H1 (cell line): Measurements from ENCODE around the gene PRKN. TPM values are rescaled to one million over a fixed set of nuclear protein-coding genes. Genes with fewer than 3 reads are reported as not detected.

ENCODE experiments used
- CTCF ChIA-PET: fragments of 300-600 bp; sonication (Branson Sonifier 250); formaldehyde crosslinking; loops from one replicate; lab custom pipeline; 2021; ENCODE audit not compliant: partially characterized antibody; lab: Charles Lee
- POLR2A ChIA-PET: fragments of 300-600 bp; sonication (Branson Sonifier 250); formaldehyde crosslinking; loops from one replicate; lab custom pipeline; 2021; ENCODE audit warnings: inconsistent platforms; ENCODE audit not compliant: partially characterized antibody; lab: Charles Lee
- DNase-seq, 2 experiments: peaks; one replicate each; pipeline versions ENCODE4 v3.0.0 to v3.0.0-alpha.2; 2010 to 2022; ENCODE audit warnings: low spot score in 2 of 2, low read depth in 1 of 2, mixed read lengths in 1 of 2
- FAIRE-seq: peaks from 2 replicates; lab custom pipeline; 2011; peaks lifted over from hg19 to GRCh38; lab: Jason Lieb, UNC
- H2AFZ ChIP-seq: 2 replicates; pipeline ENCODE4 v1.8.1; 2012; ENCODE audit warnings: low read length, inconsistent platforms
- H2AK5ac ChIP-seq: 2 replicates; pipeline ENCODE4 v1.6.1; 2013; ENCODE audit warnings: low read depth, low read length
- H2BK120ac ChIP-seq: replicated peaks from 2 replicates; pipeline ENCODE3; 2013; ENCODE audit warnings: low read depth, low read length, inconsistent platforms
- H2BK12ac ChIP-seq: 2 replicates; pipeline ENCODE4 v1.6.1; 2013; ENCODE audit warnings: low read depth, low read length
- H2BK15ac ChIP-seq: 2 replicates; pipeline ENCODE4 v1.6.1; 2013; ENCODE audit warnings: low read length
- H2BK20ac ChIP-seq: 2 replicates; pipeline ENCODE4 v1.6.1; 2013; ENCODE audit warnings: low read length
- H2BK5ac ChIP-seq: 2 replicates; pipeline ENCODE4 v1.6.1; 2013; ENCODE audit warnings: low read depth, low read length
- H3K14ac ChIP-seq: 2 replicates; pipeline ENCODE4 v1.6.1; 2013; ENCODE audit warnings: inconsistent platforms; ENCODE audit not compliant: insufficient read length
- H3K18ac ChIP-seq: 2 replicates; pipeline ENCODE4 v1.6.1; 2013; ENCODE audit warnings: low read length; ENCODE audit errors: extremely low read depth
- H3K23ac ChIP-seq: 2 replicates; pipeline ENCODE4 v1.6.1; 2013; ENCODE audit warnings: inconsistent platforms; ENCODE audit not compliant: insufficient read length
- H3K23me2 ChIP-seq: 2 replicates; pipeline ENCODE4 v1.6.1; 2013; ENCODE audit warnings: low read depth, low read length
- H3K27ac ChIP-seq: 2 replicates; pipeline ENCODE4 v1.6.1; 2011; ENCODE audit warnings: low read depth, low read length, inconsistent platforms
- H3K27me3 ChIP-seq, 4 experiments: replicated peaks in 1 of 4; 1 replicate in 1 of 4; 2 replicates in 3 of 4; pipeline versions ENCODE4 v1.6.1 to v1.8.1; 2011 to 2013; ENCODE audit warnings: low read length in 3 of 4, mild to moderate bottlenecking in 3 of 4, inconsistent platforms in 2 of 4, mixed read lengths in 2 of 4, moderate library complexity in 1 of 4; ENCODE audit not compliant: control insufficient read depth in 3 of 4, insufficient read depth in 3 of 4; ENCODE audit errors: extremely low read depth in 1 of 4
- H3K36me3 ChIP-seq, 4 experiments: 2 replicates each; pipeline versions ENCODE4 v1.6.1 to v1.8.1; 2011 to 2013; ENCODE audit warnings: mild to moderate bottlenecking in 4 of 4, low read length in 3 of 4, moderate library complexity in 2 of 4, control low read depth in 1 of 4, inconsistent platforms in 1 of 4; ENCODE audit not compliant: insufficient read depth in 4 of 4, control insufficient read depth in 2 of 4
- H3K4ac ChIP-seq: replicated peaks from 2 replicates; pipeline ENCODE3; 2013; ENCODE audit warnings: low read length, low read depth, mixed read lengths, inconsistent platforms; ENCODE audit not compliant: insufficient read length
- H3K4me1 ChIP-seq, 4 experiments: replicated peaks in 1 of 4; 1 replicate in 1 of 4; 2 replicates in 3 of 4; pipeline versions ENCODE4 v1.6.1 to v1.8.1; 2011 to 2013; ENCODE audit warnings: low read length in 3 of 4, inconsistent platforms in 2 of 4, mixed read lengths in 1 of 4; ENCODE audit not compliant: insufficient read depth in 4 of 4, control insufficient read depth in 3 of 4
- H3K4me2 ChIP-seq, 2 experiments: 2 replicates each; pipeline versions ENCODE4 v1.6.1 to v1.8.1; 2011 to 2013; ENCODE audit warnings: low read depth in 2 of 2, low read length in 2 of 2, control low read depth in 1 of 2, inconsistent platforms in 1 of 2, mild to moderate bottlenecking in 1 of 2; ENCODE audit not compliant: insufficient read depth in 1 of 2
- H3K4me3 ChIP-seq, 4 experiments: fragments of 200-600, 300-600 bp in 1 of 4; sonication (generic), shearing (Covaris generic), sonication (Bioruptor Twin) in 1 of 4; 2 replicates each; pipeline versions ENCODE4 v1.5.1 to v1.8.1; 2011 to 2016; ENCODE audit warnings: low read length in 4 of 4, low read depth in 3 of 4, control low read depth in 2 of 4, inconsistent platforms in 2 of 4, mild to moderate bottlenecking in 2 of 4, mixed read lengths in 1 of 4, moderate library complexity in 1 of 4; ENCODE audit not compliant: insufficient read depth in 2 of 4; ENCODE audit errors: extremely low read depth in 1 of 4
- H3K56ac ChIP-seq: replicated peaks from 2 replicates; pipeline ENCODE3; 2013; ENCODE audit warnings: low read depth, mild to moderate bottlenecking, mixed read lengths, low read length, inconsistent platforms; ENCODE audit not compliant: insufficient read length
- H3K79me1 ChIP-seq: 2 replicates; pipeline ENCODE4 v1.6.1; 2013; ENCODE audit warnings: low read depth, low read length, control low read depth
- H3K79me2 ChIP-seq, 2 experiments: 2 replicates each; pipeline versions ENCODE4 v1.6.1 to v1.8.1; 2012 to 2013; ENCODE audit warnings: low read length in 2 of 2, mild to moderate bottlenecking in 2 of 2, inconsistent platforms in 1 of 2; ENCODE audit not compliant: insufficient read depth in 2 of 2, control insufficient read depth in 1 of 2
- H3K9ac ChIP-seq, 4 experiments: replicated peaks in 1 of 4; 1 replicate in 1 of 4; 2 replicates in 3 of 4; pipeline versions ENCODE4 v1.6.1 to v1.8.1; 2011 to 2013; ENCODE audit warnings: low read depth in 3 of 4, low read length in 3 of 4, control low read depth in 2 of 4, mild to moderate bottlenecking in 2 of 4, moderate library complexity in 2 of 4, inconsistent platforms in 1 of 4; ENCODE audit errors: extremely low read depth in 1 of 4
- H3K9me3 ChIP-seq, 2 experiments: 2 replicates each; pipeline versions ENCODE4 v1.6.1 to v1.8.1; 2012 to 2013; ENCODE audit warnings: mild to moderate bottlenecking in 2 of 2, moderate library complexity in 2 of 2, control low read depth in 1 of 2, inconsistent platforms in 1 of 2, low read depth in 1 of 2, low read length in 1 of 2, mixed read lengths in 1 of 2; ENCODE audit not compliant: insufficient read depth in 2 of 2
- H4K20me1 ChIP-seq, 2 experiments: replicated peaks in 1 of 2; 2 replicates each; pipeline versions ENCODE3 to v1.8.1; 2011 to 2013; ENCODE audit warnings: inconsistent platforms in 2 of 2, low read length in 2 of 2, mild to moderate bottlenecking in 1 of 2; ENCODE audit not compliant: insufficient read depth in 2 of 2, control insufficient read depth in 1 of 2
- H4K5ac ChIP-seq: 2 replicates; pipeline ENCODE4 v1.6.1; 2013; ENCODE audit warnings: low read length, low read depth, mixed read lengths, inconsistent platforms; ENCODE audit not compliant: insufficient read length
- H4K8ac ChIP-seq: 2 replicates; pipeline ENCODE4 v1.8.0; 2013; ENCODE audit warnings: mild to moderate bottlenecking, moderate library complexity, low read length, inconsistent platforms; ENCODE audit not compliant: insufficient read depth; ENCODE audit errors: extremely low read depth
- H4K91ac ChIP-seq: replicated peaks from 2 replicates; pipeline ENCODE3; 2013; ENCODE audit warnings: low read length, mixed read lengths, inconsistent platforms; ENCODE audit not compliant: insufficient read length
- BRCA1 ChIP-seq: IDR thresholded peaks from 2 replicates; pipeline ENCODE4 v1.6.1; 2012; ENCODE audit warnings: low read depth, low read length, improper control_type of control experiment
- CHD2 ChIP-seq: IDR thresholded peaks from 2 replicates; pipeline ENCODE4 v1.6.1; 2012; ENCODE audit warnings: low read length, improper control_type of control experiment
- POLR2AphosphoS5 ChIP-seq: IDR thresholded peaks from 2 replicates; pipeline ENCODE4 v1.6.1; 2011; ENCODE audit warnings: low read depth, low read length
- SIX5 ChIP-seq: IDR thresholded peaks from 2 replicates; pipeline ENCODE4 v1.6.1; 2011; ENCODE audit warnings: mild to moderate bottlenecking, low read depth, low read length
- WGBS, 2 experiments: shearing (Covaris generic) in 1 of 2; methylation state at CpG; one replicate each; pipeline versions ENCODE4 v1.1.6 to v1.1.7; 2013 to 2015; ENCODE audit warnings: low lambda C conversion rate in 2 of 2, mixed read lengths in 2 of 2, inconsistent platforms in 1 of 2, low coverage in 1 of 2, missing lambda C conversion rate in 1 of 2; ENCODE audit not compliant: insufficient replicate concordance in 2 of 2, insufficient coverage in 1 of 2, insufficient read length in 1 of 2; ENCODE audit errors: extremely low coverage in 1 of 2, missing lambda C conversion rate in 1 of 2; 5-methylcytosine and 5-hydroxymethylcytosine counted together
- polyA plus RNA-seq, 7 experiments: library from polyadenylated mRNA; depleted of rRNA in 3 of 7; stranded (reverse) in 5 of 7; unstranded in 2 of 7; fragments of >200 nt in 5 of 7; fragments of 200-250 nt in 2 of 7; gene quantifications; 1 replicate in 5 of 7; 2 replicates in 1 of 7; 4 replicates in 1 of 7; pipeline versions ENCODE4 v1.2.1 to v1.2.3, GENCODE V29; 2011 to 2013; ENCODE audit warnings: missing spikeins in 2 of 7, mixed read lengths in 2 of 7
- total RNA-seq: library from RNA; stranded (reverse); fragmentation: NEBNext Ultra II Directional; extraction: Animal tissue kit (Norgen Biotek cat#: 25700); gene quantifications from 2 replicates; pipeline ENCODE4 v1.2.1, GENCODE V29; 2021

The PRKN gene
- total and polyA plus RNA-seq, 2 of the 8 experiments (the other 6 are each of a cell fraction or from before 2014, with no cell fraction given) = 0.13 to 0.29 TPM

- no peak overlapping the region for H3K27ac ChIP-seq
- no peak overlapping the region for H3K4me2 ChIP-seq
- no peak overlapping the region for H4K5ac ChIP-seq
- no peak overlapping the region for H2BK5ac ChIP-seq
- no peak overlapping the region for H2BK120ac ChIP-seq
- FAIRE-seq (no peak), DNase-seq (no peak)
- H4K8ac ChIP-seq = no peak overlapping the region
- no peak overlapping the region for H3K56ac ChIP-seq
- no peak overlapping the region for H3K14ac ChIP-seq
- ChIA-PET POLR2A (no interaction called here), CTCF (interaction anchor here (0.7 kb wide), 1 partner anchor 23 kb away, joined by 6 read pairs; no protein-coding TSS in a partner anchor)
- no peaks in the 10 kb centered on the region for H4K20me1 ChIP-seq
- TF ChIP-seq SIX5 = no peak
- TF ChIP-seq CHD2 = no peak
- TF ChIP-seq POLR2AphosphoS5 = no peak
- TF ChIP-seq BRCA1 = no peak
- 93% methylated on average over 9 of the region's 9 CpGs; no CpG with 5 or more reads in 1 of the 2 experiments for WGBS, 2 experiments
- no peaks in the 10 kb centered on the region for H3K79me1 ChIP-seq
- H2BK15ac ChIP-seq = no peak overlapping the region
- no peaks in the 10 kb centered on the region for H3K79me2 ChIP-seq
- no peaks in the 10 kb centered on the region for H3K27me3 ChIP-seq
- H2AFZ ChIP-seq = no peak overlapping the region
- H3K9ac ChIP-seq = no peak overlapping the region
- H4K91ac ChIP-seq = no peak overlapping the region
- H2BK20ac ChIP-seq = no peak overlapping the region
- H3K23ac ChIP-seq = no peak overlapping the region
- H3K36me3 ChIP-seq = no peaks in the 10 kb centered on the region
- H3K18ac ChIP-seq = no peak overlapping the region
- no peaks in the 10 kb centered on the region for H3K23me2 ChIP-seq
- H3K4me1 ChIP-seq = no peaks in the 10 kb centered on the region; a peak in 1 of 7 replicates
- no peak overlapping the region for H3K4me3 ChIP-seq
- no peak overlapping the region for H2BK12ac ChIP-seq
- no peak overlapping the region for H3K4ac ChIP-seq
- H3K9me3 ChIP-seq = no peaks in the 10 kb centered on the region
- no peak overlapping the region for H2AK5ac ChIP-seq
These were observed 235.9 kb downstream of the PRKN start for GRCh38 chr6:162491637-162492036.
